ENCODE results near the gene FLNB.
"Not testable (repeated sequence)": the region's sequence is repeated elsewhere in the genome, so short reads cannot be mapped to it uniquely, and the experiment has no call there.

FLNB gene

GRCh38 chr3:58052373-58053273, 44.4 kb downstream of the FLNB start:
- DNase-seq (ENCODE audit: low read depth) = no peak

- DNase-seq (ENCODE audit: low read depth) = no peak
Observed at GRCh38 chr3:58054652-58055051, 46.4 kb downstream of the FLNB start.

GRCh38 chr3:58055314-58055713, 47.1 kb downstream of the FLNB start:
- no peak for DNase-seq (ENCODE audit: low read depth)

GRCh38 chr3:58055891-58056290, 47.7 kb downstream of the FLNB start:
- DNase-seq (ENCODE audit: low read depth) = not testable (repeated sequence)

- DNase-seq (ENCODE audit: low read depth) = no peak
Observed at GRCh38 chr3:58058361-58059263, 50.4 kb downstream of the FLNB start.

GRCh38 chr3:58059349-58060321, 51.4 kb downstream of the FLNB start:
- DNase-seq (ENCODE audit: low read depth) = no peak

- no peak for DNase-seq (ENCODE audit: low read depth)
Observed at GRCh38 chr3:58062472-58062871, 54.2 kb downstream of the FLNB start.

- DNase-seq (ENCODE audit: low read depth) = no peak
Observed at GRCh38 chr3:58063022-58063815, 55.0 kb downstream of the FLNB start.

- DNase-seq (ENCODE audit: low read depth) = no peak
Observed at GRCh38 chr3:58064923-58065638, 56.9 kb downstream of the FLNB start.

GRCh38 chr3:58065700-58066167, 57.5 kb downstream of the FLNB start:
- no peak for DNase-seq (ENCODE audit: low read depth)

- DNase-seq (ENCODE audit: low read depth) = no peak
Observed at GRCh38 chr3:58066842-58067241, 58.6 kb downstream of the FLNB start.

- DNase-seq (ENCODE audit: low read depth) = no peak
Observed at GRCh38 chr3:58068122-58068809, 60.0 kb downstream of the FLNB start.

GRCh38 chr3:58071480-58071971, 63.3 kb downstream of the FLNB start:
- no peak for DNase-seq (ENCODE audit: low read depth)

- DNase-seq (ENCODE audit: low read depth) = no peak
Observed at GRCh38 chr3:58072052-58072762, 64.0 kb downstream of the FLNB start.

- DNase-seq (ENCODE audit: low read depth) = no peak
Observed at GRCh38 chr3:58072763-58073130, 64.5 kb downstream of the FLNB start.

GRCh38 chr3:58073301-58074108, 65.3 kb downstream of the FLNB start:
- DNase-seq (ENCODE audit: low read depth) = no peak

- no peak for DNase-seq (ENCODE audit: low read depth)
Observed at GRCh38 chr3:58074116-58074715, 66.0 kb downstream of the FLNB start.
